GM21786 (cell line): ENCODE data around the gene RFPL3.
"Not testable (repeated sequence)": the region's sequence is repeated elsewhere in the genome, so short reads cannot be mapped to it uniquely, and the experiment has no call there.

ENCODE experiments used
- ATAC-seq: cut with Tn5 transposase; IDR thresholded peaks from one replicate; pipeline ENCODE4 v1.9.1; 2021; ENCODE audit not compliant: unreplicated experiment

The RFPL3 gene

DNA sequence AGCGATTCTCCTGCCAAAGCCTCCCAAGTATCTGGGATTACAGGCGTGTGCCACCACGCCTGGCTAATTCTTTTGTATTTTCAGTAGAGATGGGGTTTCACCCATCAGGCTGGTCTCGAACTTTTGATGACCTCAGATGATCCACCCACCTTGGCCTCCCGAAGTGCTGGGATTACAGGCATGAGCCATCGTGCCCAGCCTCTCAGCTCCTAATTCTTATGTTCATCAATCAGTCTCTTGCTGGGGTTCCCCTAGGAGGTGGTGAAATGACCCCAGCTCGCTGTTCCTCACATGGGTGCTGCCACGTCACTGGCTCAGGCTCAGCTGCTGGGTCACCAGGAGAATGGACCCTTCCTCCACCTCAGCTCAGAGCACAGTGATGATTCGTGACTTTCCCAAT lies at the start of gene RFPL3:
Gene RFPL3, plus strand, starts transcription at position 301 of the 400 bp plus-strand sequence. CDS start 205 bp downstream, outside the sequence.
- ATAC-seq, result not testable (repeated sequence)

DNA sequence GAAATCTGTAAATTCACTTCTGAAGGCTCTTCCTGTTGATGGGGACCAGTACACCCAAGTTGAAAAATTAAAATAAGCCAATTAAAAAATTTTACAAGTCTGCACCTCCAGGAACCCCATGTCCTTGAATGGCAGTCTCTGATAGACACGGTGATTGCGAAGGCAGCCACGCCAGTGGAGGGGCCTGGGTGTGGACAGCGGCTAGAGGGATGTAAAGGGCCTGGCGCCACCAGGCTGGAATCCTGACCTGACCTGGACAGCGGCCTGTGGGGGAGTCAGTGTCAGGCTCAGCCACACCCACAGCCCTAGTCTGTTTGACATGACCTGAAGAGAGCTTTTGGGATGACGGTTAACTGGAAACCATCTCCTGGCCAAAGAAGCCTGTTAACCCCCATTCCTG lies 49.5 kb upstream of the RFPL3 start:
- no peak for ATAC-seq

DNA sequence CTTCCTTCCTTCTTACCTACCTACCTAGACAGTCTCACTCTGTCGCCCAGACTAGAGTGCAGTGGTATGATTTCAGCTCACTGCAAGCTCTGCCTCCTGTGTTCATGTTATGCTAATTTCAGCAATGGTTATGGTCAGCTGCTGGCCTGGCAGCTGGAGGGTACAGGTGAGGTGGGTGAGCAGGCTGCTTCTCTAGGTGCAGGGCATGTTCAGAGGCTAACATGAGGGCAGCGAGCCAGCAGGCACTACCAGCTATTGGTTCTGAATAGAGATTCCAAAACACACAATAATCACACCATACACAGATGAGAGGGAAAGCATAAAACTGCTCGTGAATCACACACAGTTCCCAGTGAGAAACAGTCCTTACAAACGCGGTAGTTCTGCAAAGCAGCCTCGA lies 48.7 kb upstream of the RFPL3 start:
- ATAC-seq, result no peak

DNA sequence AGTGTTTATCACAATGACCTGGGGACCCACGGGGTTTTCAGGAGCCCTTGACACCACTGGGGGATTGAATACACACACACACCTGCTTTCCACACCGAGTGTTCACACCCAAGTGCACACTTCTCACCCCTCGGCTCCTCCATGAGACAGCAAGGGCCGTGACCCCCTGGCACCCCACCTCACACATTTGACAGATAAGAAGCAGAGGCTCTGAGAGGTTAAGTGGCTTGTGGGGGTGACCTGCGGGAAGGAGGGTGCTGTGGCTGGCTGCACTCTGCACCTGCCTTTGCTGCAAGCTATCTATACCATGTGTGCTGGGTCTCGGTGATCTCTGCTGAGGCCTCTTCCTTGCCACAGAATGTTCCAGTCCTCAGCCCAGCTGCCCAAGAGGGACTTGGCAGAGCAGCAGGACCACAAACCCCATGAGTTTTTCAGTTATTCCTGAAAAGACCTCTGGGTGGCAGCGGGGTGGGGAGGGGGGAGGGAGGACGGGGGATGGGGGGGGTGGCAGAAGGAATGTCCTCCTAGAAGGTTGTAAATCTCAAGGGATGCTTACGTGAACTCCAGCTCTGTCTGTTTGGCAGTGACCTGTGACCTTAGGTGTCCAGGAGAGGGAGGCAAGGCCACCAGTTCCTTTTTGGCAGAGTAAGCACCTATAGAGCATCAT lies 47.9 kb upstream of the RFPL3 start:
- no peak for ATAC-seq

DNA sequence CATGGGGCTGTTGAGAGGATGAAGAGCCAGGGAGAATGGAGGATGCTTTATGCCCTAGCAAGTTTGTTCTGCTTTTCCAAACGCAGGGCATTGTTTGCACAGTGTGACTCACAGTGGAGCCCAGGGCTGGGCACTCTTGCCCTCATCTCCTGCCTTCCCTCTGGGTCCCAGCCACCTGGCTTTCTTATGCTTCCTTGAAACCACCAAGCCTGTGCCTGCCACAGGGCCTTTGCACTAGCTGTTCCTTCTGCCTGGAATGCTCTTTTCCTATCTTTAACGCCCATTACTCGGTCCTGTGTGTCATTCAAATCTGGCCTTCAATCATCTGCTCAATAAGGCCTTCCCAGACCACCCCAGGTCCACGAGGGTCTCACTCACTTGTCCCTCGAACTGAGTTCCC lies 46.9 kb upstream of the RFPL3 start:
- ATAC-seq, result no peak

DNA sequence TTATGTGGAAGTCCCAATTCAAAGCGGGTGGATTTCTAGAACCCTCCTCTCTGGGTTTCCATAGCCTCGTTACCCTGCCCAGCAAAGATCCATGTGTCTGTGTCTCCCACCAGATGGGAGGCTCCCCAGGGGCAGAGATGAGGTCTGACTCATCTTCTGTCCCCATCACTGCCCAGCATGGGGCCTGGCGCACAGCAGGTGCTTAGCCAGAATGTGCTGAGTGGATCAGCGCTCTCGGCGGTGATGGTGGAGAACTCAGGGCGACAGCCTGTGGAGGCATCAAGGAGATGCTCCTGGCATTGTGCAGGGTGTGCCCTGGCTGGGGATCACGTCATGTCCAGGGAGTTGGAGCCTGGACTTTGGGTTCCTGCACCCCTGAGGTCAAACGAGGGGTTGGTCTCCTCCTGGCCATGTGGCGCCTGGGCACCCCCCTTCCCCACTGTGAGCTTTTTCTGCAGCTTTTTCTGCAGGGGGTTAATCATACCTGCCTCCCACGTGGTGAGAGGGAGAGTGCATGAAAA lies 46.1 kb upstream of the RFPL3 start:
- no peak for ATAC-seq

DNA sequence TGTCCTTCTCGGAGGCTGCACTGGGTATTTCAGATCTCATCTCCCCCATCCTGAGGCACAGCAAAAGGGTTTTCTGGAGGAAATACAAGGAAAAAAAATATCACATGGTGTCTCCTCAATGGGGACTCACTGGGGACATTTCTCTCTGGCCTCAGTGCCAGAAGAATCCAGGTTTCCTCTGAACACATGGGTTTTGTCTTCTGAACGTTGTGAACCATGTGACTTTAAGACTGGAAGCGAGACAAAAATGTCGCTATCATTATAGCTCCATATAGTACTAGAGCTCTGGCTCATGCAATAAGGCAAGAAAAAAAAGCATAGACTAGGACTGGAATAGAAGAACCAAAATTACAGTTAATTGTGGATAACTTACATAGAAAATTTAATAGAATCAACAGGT lies 44.9 kb upstream of the RFPL3 start:
- no peak for ATAC-seq

DNA sequence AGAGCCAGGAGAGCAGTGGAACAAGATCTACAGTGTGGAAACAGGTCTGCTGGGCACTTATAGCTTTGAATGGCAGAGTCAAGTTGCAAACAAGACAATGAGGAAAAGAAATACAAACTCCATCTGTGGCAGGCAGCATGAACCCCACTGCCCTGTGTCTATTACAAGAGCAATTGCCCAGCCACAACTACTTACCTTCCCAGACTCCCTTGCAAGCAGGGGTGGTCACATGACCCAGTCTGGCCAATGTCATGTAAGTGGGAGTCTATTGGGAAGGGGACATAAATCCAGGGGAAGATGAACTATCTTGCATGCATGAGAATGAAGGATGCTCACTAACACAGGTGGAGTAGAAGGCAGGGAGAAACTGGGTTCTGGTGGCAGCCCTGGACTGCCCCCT lies 44.1 kb upstream of the RFPL3 start:
- ATAC-seq, result no peak

DNA sequence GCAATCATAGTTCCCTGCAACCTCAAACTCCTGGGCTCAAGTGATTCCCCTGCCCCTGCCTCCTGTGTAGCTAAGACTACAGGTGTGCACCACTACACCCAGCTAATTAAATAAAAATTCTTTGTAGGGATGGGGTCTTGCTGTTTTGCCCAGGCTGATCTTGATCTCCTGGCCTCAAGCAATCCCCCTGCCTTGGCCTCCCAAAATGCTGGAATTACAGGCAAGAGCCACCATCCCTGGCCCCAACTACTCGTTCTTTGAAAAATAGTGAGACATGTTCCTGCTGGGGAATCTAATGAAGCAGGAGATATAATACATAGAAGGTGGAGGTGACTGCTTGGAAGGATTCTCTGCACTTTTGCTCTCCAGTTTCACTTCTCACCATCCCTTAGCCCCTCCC lies 40.1 kb upstream of the RFPL3 start:
- no peak for ATAC-seq

DNA sequence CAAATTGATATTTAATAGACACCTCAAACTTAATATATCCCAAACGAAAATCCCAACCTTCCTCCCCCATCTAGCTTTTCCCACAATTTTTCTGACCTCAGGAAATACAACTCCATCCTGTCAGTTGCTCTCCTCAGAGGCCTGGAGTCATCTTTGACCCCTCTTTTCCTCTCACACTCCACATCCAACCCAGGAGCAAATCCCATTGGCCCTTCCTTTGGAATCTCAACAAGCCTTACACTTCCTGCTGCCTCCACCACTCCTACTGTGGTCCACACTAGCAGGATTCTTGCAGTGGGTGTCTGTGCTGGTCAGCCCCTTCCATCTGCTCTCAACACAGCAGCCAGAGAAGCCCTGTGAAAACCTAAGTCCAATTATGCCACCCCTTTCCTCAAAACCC lies 39.3 kb upstream of the RFPL3 start:
- ATAC-seq, result no peak

DNA sequence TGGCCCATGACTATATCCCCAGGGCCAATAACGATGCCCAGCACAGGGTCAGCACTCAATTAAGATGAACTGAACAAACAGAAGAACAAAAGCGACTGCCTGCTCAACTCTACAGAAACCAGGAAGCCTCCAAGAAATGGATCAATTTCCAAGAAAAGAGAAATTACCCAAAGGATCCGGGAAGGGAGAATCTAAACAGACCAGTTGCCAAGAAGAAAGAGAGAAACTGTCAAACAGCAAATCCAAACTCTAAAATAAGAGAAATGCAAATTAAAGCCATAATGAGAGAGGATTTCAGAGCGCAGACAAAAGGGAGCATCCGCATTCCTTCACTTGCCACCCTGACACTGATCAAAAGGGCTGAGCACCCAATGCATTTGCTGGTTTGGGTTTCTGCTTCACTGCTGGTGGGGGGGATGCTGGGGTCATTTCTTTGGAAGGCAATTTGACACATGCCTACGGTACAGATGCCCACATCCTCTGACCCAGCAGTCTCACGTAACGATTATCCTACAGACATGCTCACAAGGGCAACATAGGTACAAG lies 37.7 kb upstream of the RFPL3 start:
- ATAC-seq, result no peak

DNA sequence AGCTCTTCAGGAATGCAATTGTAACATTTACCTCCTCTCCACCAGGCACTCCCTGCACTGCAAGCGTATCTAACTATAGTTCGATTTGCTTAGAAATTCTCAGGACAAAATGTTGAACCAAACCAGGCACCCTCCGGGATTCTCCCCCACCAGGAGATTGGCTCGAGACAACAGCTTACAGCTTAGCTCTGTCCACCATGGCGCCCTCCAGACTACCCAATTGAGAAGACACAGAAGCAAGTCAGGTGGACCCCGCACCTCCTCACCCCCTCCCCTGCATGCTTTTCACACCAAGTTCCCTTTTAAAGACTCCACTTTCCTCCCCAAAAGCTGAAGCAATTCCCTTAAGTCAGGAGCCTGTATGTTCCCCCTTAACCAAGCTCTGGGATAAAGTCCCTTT lies 34.7 kb upstream of the RFPL3 start:
- no peak for ATAC-seq

DNA sequence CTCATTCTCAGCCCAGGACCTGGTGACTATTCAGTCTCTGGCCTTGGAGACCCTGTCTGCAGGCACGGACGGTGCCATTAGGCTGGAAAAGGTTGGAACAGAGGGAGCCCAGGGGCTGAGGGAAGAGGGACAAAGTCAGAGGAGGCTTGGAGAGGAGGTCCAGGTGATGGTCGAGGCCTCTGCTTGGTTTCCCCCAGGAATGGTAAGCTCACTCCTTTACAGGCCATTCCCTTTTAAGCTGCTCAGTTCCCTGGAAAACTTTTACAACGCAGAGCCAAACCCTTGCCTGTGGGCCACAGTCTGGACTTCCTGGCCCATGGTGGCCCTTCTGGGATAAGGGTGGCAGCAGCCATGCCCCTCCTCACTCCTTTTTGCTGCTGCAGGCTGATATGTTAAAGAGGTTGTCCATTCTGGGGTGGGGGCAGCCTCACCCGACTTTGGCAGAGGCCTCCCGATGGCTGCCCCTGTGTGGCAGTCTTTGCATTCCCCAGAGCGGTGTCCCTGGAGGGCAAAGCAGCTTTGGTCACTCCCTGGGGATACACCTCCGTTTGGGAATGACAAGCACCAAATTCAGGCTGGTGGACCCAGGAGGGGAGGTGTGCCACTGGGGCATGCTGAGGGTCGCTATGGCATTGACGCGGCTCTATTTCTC lies 34.0 kb upstream of the RFPL3 start:
- no peak for ATAC-seq

DNA sequence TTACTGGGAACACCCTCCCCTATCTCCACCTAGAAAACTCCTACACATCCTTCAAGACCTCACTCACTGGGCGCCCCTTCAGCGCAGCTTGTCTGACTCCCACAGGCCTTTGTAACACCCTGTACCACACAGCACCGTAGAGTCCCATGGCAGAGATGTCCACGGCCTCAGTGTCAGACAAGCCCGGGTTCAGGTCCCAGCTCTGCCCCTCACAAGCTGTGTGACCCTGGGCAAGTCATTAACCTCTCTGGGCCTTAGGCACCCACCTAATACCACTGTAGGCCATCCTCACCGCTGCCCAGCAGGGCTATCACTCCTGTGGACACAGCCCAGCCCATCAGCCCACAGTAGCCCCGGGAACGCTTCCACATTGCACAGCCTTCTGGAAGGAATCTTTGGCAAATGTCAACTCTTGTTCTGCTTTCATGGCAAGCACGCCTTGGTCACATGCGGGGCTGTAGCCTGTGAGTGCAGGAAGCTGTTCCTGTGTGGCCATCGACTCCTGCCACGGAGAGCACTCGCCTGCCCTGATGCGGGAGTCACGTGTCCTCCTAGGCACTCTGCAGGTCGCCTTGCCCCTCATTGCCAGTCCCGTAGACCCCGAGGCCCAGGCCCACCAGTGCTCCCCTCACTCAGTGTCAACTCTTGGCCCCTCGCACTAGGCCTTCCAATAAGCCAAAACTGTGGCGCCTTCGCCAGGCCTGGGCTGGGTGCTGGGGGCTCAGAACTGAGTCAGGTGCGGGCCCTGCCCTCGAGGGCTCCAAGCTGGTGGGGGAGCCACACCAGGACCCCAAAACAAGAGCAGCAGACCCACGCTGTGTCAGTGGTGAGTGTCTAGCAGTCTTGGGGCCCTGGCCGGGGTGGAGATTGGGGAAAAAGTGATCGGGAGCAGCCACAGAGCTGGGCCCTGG lies 32.9 kb upstream of the RFPL3 start:
- ATAC-seq, result no peak

DNA sequence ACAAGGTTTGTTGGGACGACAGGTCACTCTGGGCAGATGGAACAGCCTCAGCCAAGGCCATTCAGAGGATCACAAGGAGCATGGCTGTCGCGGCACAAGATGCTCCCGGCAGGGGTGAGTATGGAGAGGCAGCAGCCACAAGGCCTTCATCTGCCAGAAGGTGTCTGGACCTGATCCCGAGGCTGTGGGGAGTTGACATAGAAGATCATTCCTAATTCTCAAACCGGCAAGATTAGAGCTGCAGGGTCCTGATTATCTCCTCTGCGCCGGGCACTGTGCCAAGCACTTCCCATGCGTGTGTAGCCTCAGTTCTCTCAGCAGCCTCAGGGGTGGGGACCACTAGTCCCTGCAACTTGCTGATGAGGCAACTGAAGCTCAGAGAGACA lies 32.3 kb upstream of the RFPL3 start:
- ATAC-seq, result no peak

DNA sequence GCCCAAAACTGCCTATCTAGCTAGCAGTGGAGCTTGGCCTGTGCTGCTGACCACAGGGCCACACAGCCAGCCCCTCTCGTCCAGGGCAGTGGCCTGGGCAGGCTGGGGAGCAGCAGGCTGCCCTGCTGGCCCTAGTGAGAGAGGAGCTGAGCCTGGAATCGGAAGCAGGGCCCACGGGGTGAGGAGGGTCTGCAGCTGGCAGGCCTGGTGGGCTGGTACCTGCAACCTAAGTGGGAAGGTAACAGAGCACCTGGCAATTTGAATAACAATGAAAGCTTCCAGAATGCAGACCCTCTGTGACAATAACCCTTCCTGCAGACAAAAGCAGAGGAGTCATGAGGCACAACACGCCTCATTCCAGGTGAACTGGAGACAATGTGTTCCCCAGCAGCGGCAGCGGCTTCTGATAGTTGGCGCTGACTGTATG lies 31.8 kb upstream of the RFPL3 start:
- ATAC-seq, result no peak

DNA sequence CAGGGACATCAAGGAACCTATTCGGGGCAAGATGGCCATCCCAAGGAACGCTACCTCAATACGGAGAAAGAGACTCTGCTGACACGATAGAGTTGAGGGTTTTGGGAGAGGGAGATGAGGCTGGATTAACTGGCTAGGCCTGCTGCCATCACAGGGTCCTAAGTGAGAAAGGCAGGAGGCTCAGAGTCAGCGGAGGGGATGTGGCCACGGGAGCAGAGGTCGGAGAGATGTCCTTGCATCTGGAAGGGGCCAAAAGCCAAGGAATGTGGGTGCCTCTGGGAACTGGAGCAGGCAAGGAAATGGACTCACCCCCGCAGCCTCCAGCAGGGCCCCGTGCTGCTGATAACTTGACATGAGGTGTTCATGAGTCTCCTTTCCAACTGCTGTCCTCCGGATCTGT lies 31.0 kb upstream of the RFPL3 start:
- ATAC-seq, result no peak

DNA sequence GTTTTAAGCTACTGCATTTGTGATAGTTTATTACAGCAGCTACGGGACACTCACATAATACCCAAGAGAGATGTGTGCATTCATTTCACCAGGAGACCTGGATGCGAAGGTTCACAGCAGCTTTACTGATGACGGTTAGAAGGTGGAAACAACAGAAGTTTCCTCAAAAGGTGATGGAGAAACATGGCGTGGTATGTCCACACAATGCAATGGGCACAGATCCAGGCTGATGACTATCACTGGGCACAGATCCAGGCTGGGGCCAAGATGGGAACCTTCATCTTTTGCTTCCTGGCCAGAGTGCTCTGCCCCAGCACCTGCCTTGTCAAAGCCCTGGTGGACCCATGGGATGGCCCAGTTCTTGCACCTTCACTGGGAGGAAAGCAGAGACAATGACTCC lies 30.6 kb upstream of the RFPL3 start:
- no peak for ATAC-seq

DNA sequence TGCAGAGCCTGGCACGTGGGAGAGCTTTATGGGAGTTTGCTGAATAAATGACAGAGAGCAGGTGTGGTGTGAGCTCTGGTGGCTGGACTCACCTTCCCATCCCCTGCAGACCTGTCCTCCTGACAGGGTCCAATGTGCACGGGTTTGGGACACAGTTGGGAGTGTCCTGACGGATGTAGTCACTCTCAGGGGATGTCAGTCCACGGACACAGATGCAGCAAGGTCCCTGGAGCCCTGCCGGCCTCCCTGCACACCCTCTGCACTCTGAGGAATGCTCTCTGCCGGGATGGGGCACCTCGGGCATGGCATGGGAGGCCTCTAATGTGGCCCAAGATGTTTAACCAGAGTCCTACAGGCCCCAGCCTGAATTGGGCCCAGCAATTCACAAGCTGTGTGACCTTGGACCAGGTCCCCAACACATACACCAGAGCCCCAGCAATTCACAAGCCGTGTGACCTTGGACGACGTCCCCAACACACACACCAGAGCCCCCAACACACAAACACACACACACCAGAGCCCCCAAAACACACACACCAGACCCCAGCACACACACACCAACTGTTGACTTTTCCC lies 30.0 kb upstream of the RFPL3 start:
- ATAC-seq, result no peak

DNA sequence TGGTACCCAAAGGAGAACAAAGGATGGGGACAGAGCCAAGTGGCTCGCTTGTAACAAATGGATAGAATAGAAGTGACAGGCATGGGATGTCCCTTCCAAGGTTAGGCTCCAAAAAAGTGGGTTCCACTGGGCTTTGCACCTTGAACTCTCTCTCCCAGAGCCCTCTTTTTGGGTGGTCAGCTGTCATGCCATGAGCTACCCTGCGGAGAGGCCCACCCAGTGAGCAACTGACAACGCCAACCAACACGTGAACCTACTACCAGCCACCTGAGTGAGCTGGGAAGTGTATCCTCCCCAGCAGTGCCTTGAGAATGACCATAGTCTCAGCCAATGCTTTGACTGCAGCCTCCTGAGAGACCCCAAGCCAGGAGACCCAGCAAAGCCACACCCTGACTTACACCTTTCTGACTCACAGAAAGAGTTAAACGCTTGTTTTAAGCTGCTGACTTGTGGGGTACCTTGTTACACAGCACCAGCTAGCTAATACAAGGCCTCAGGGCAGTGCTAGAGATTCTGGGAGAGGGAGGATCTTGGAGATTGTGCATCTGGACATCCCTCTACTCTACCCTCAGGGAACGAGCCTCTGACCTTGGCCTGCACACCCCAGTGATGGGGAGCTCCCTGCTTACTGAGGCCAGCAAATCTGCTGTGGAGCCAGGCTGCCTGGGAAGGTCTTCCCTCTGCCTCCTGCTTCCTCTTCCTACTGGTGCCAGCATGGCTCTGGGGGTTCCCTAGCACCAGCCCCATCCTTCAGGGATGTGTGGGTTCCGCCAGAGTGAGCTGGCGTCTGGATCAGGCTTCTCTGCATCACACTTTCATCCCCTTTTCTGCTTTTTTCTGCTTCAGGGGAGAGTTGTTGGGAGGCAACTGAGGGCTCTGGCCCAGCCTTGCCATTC lies 29.1 kb upstream of the RFPL3 start:
- no peak for ATAC-seq
